GM12878 (cell line): ENCODE data around the gene LY6G6D. TPM values are rescaled to one million over a fixed set of nuclear protein-coding genes. Genes with fewer than 3 reads are reported as not detected.

ENCODE experiments used
- ATAC-seq: fragments of 200-7000 bp; cut with Tn5 transposase; 3 replicates; pipeline ENCODE4 v1.9.1; 2020; ENCODE audit warnings: mild to moderate bottlenecking, moderate library complexity
- BruUV-seq: library from RNA; stranded (reverse); fragments of 400-500 nt; replicated peaks from 2 replicates; lab custom pipeline; 2021; lab: Mats Ljungman, UMichigan
- CTCF ChIA-PET: fragments of 300-600 bp; sonication (Branson Sonifier 250); formaldehyde crosslinking; extraction: SDS; loops from one replicate; lab custom pipeline; 2021; ENCODE audit warnings: inconsistent platforms; lab: Yijun Ruan, JAX
- POLR2A ChIA-PET: fragments of 350-600 bp; formaldehyde crosslinking; extraction: SDS; loops from one replicate; lab custom pipeline; 2021; ENCODE audit warnings: inconsistent platforms; lab: Charles Lee
- RAD21 ChIA-PET: fragments of 300-600 bp; sonication (Branson Sonifier 250); formaldehyde crosslinking; loops from one replicate; lab custom pipeline; 2023; ENCODE audit warnings: antibody characterized with exemption; ENCODE audit not compliant: unreplicated experiment; lab: Charles Lee
- SMC1A ChIA-PET: fragments of 300-600 bp; sonication (Branson Sonifier 250); formaldehyde crosslinking; loops from one replicate; lab custom pipeline; 2023; ENCODE audit not compliant: unreplicated experiment, uncharacterized antibody; lab: Charles Lee
- DNase-seq: peaks from one replicate; pipeline ENCODE4 v3.0.0-alpha.2; 2011; ENCODE audit warnings: low read depth, low spot score
- FAIRE-seq: peaks from 3 replicates; lab custom pipeline; 2011; peaks lifted over from hg19 to GRCh38; lab: Jason Lieb, UNC
- H2AFZ ChIP-seq: 2 replicates; pipeline ENCODE4 v1.6.0; 2011; ENCODE audit warnings: low read depth, low read length, control low read depth; ENCODE audit not compliant: control insufficient read depth
- H3K27ac ChIP-seq: 2 replicates; pipeline ENCODE4 v1.5.1; 2011; ENCODE audit warnings: control low read depth; ENCODE audit not compliant: control insufficient read depth, insufficient read depth
- H3K27me3 ChIP-seq, 2 experiments: replicated peaks in 1 of 2; 2 replicates each; pipeline versions ENCODE4 v1.6.0 to v1.6.1; 2011; ENCODE audit warnings: low read length in 1 of 2; ENCODE audit not compliant: control insufficient read depth in 2 of 2, insufficient read depth in 2 of 2
- H3K36me3 ChIP-seq, 2 experiments: 2 replicates each; pipeline ENCODE4 v1.5.1; 2011; ENCODE audit warnings: low read length in 1 of 2; ENCODE audit not compliant: control insufficient read depth in 2 of 2, insufficient read depth in 2 of 2
- H3K4me1 ChIP-seq: 2 replicates; pipeline ENCODE4 v1.6.1; 2011; ENCODE audit warnings: mild to moderate bottlenecking, low read length, moderate library complexity, mixed read lengths; ENCODE audit not compliant: control insufficient read depth, insufficient read depth
- H3K4me2 ChIP-seq: 2 replicates; pipeline ENCODE4 v1.6.0; 2011; ENCODE audit warnings: control low read depth; ENCODE audit not compliant: control insufficient read depth, insufficient read depth
- H3K4me3 ChIP-seq: fragments of 200-600 bp; sonication (generic); 2 replicates; pipeline ENCODE4 v1.5.1; 2016
- H3K79me2 ChIP-seq: 2 replicates; pipeline ENCODE4 v1.6.0; 2011; ENCODE audit warnings: low read length; ENCODE audit not compliant: control insufficient read depth, insufficient read depth
- H3K9ac ChIP-seq: 2 replicates; pipeline ENCODE4 v1.8.0; 2011; ENCODE audit warnings: low read length, control low read depth, mixed read lengths; ENCODE audit not compliant: control insufficient read depth, insufficient read depth
- H3K9me3 ChIP-seq: replicated peaks from 3 replicates; pipeline ENCODE4 v1.5.1; 2011; ENCODE audit warnings: mild to moderate bottlenecking, low read length; ENCODE audit not compliant: control insufficient read depth, insufficient read depth
- H4K20me1 ChIP-seq: 2 replicates; pipeline ENCODE4 v1.6.0; 2011; ENCODE audit not compliant: control insufficient read depth, insufficient read depth
- CHD1 ChIP-seq: IDR thresholded peaks from 2 replicates; pipeline ENCODE4 v1.6.1; 2012; ENCODE audit warnings: low read depth, low read length, improper control_type of control experiment
- CHD2 ChIP-seq: IDR thresholded peaks from 2 replicates; pipeline ENCODE4 v1.6.1; 2011; ENCODE audit warnings: low read depth, low read length, improper control_type of control experiment, borderline replicate concordance
- EP300 ChIP-seq, 2 experiments: fragments of 150-350 bp in 1 of 2; IDR thresholded peaks; 2 replicates each; pipeline ENCODE4 v1.6.1; 2011 to 2012; ENCODE audit warnings: low read depth in 2 of 2, low read length in 2 of 2, borderline replicate concordance in 1 of 2, improper control_type of control experiment in 1 of 2, inconsistent platforms in 1 of 2; ENCODE audit not compliant: control insufficient read depth in 1 of 2
- ETV6 ChIP-seq, 2 experiments: fragments of 450-650 bp in 1 of 2; IDR thresholded peaks in 1 of 2; conservative IDR thresholded peaks in 1 of 2; 2 replicates each; pipeline ENCODE4 v1.6.1; 2014; ENCODE audit warnings: antibody characterized with exemption in 1 of 2, borderline replicate concordance in 1 of 2, low read depth in 1 of 2, mild to moderate bottlenecking in 1 of 2, moderate library complexity in 1 of 2
- HDGF ChIP-seq: fragments of 450-650 bp; IDR thresholded peaks from 2 replicates; pipeline ENCODE4 v1.6.1; 2016; ENCODE audit warnings: antibody characterized with exemption
- IKZF2 ChIP-seq, 2 experiments: fragments of 450-650 bp; IDR thresholded peaks; 2 replicates each; pipeline ENCODE4 v1.6.1; 2017; ENCODE audit warnings: mild to moderate bottlenecking in 2 of 2, moderate library complexity in 2 of 2
- MXI1 ChIP-seq: fragments of 150-350 bp; IDR thresholded peaks from 2 replicates; pipeline ENCODE4 v1.6.1; 2011; ENCODE audit warnings: low read depth, mild to moderate bottlenecking, inconsistent platforms, low read length, improper control_type of control experiment
- POU2F2 ChIP-seq: IDR thresholded peaks from 3 replicates; pipeline ENCODE4 v1.6.1; 2011; ENCODE audit warnings: low read depth, mild to moderate bottlenecking, low read length, borderline replicate concordance
- RB1 ChIP-seq: fragments of 450-650 bp; formaldehyde crosslinking; IDR thresholded peaks from 2 replicates; pipeline ENCODE4 v1.6.1; 2017; ENCODE audit warnings: mild to moderate bottlenecking, borderline replicate concordance
- SMAD5 ChIP-seq: IDR thresholded peaks from 2 replicates; pipeline ENCODE4 v1.6.1; 2016; ENCODE audit warnings: antibody characterized with exemption, low read depth
- SREBF2 ChIP-seq: IDR thresholded peaks from 2 replicates; pipeline ENCODE4 v1.6.1; 2012; ENCODE audit warnings: mild to moderate bottlenecking, low read length
- YY1 ChIP-seq: IDR thresholded peaks from 2 replicates; pipeline ENCODE4 v1.6.1; 2011; ENCODE audit warnings: low read depth, mild to moderate bottlenecking, low read length
- WGBS: methylation state at CpG from one replicate; pipeline ENCODE4 v1.1.6; 2016; ENCODE audit warnings: low lambda C conversion rate; ENCODE audit not compliant: insufficient replicate concordance, insufficient coverage; ENCODE audit errors: missing lambda C conversion rate; 5-methylcytosine and 5-hydroxymethylcytosine counted together
- in situ Hi-C: fragments of 300-500 bp; cut with MboI; formaldehyde crosslinking; loops from 9 replicates; pipeline ENCODE4 v1.14.3; 2018; ENCODE audit warnings: mixed read lengths
- intact Hi-C: fragments of 100-400 bp; cut with micrococcal nuclease; formaldehyde crosslinking; loops from one replicate; pipeline ENCODE4 v1.14.2; 2022; ENCODE audit not compliant: unreplicated experiment
- polyA plus RNA-seq, 11 experiments: library from polyadenylated mRNA; depleted of rRNA in 4 of 11; unstranded in 6 of 11; stranded (reverse) in 5 of 11; fragments of >200 nt; fragmentation: Nextera tagmentation in 4 of 11; fragmentation: Illumina TruSeq in 1 of 11; extraction: Ambion mirVana in 4 of 11; extraction: Trizol in 1 of 11; gene quantifications; 1 replicate in 1 of 11; 2 replicates in 10 of 11; pipeline versions ENCODE4 v1.2.1 to v1.2.3, GENCODE V29; 2011 to 2016; ENCODE audit warnings: inconsistent platforms in 2 of 11, missing spikeins in 2 of 11, low read depth in 1 of 11
- total RNA-seq, 4 experiments: library from RNA; depleted of rRNA in 3 of 4; stranded (reverse); fragments of >200 nt in 3 of 4; fragmentation: Illumina TruSeq in 1 of 4; extraction: Trizol in 1 of 4; gene quantifications; 2 replicates each; pipeline versions ENCODE4 v1.2.1 to v1.2.3, GENCODE V29; 2013 to 2021
- TF ChIP-seq, protein P1 (sequence below): fragments of 450-650 bp; conservative IDR thresholded peaks from 2 replicates; pipeline ENCODE4 v1.6.1; 2017; ENCODE audit warnings: mild to moderate bottlenecking, moderate library complexity
- TF ChIP-seq, protein P2 (sequence below): IDR thresholded peaks from 2 replicates; pipeline ENCODE4 v1.6.1; 2011; ENCODE audit warnings: borderline replicate concordance, low read depth, mild to moderate bottlenecking, moderate library complexity, low read length; ENCODE audit not compliant: insufficient read depth, poor library complexity, severe bottlenecking

Gene LY6G6D
- total and polyA plus RNA-seq, 10 of the 15 experiments (the other 5 are each of a cell fraction or from before 2014, with no cell fraction given) = not detected

DNA sequence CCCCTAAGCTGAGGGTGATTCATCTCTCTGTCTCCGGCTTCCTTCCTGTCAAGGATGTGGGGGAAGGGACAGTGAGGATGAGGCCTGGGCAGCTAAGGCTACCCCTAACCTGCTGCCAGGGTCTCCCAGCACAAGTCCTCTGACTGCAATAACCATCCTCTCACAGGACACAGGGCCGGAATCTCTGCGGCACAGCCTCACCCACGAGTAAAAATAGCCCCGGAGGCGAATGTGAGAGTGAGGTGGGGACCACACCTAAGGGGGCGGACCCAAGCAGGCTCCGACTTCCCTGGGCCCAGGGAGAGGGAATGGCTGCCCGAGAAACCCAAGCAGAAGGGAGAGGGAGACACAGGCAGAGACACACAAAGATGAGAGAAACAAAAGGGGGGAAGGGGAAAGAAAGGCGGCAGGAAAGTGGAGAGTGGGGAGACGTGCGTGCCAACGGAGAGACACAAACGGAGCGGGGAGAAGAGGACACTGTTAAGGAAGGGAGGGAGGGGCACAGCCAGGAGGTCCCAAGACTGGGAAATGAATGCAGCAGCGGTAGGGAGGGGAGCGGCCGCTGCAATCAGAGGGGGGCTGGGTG lies 19.8 kb downstream of the LY6G6D start (continued):
- peak in 1 of 2 experiments; percentile 84; a peak in 2 of 4 replicates for TF ChIP-seq ETV6 (conservative IDR thresholded peaks at IDR 0.05 in 1 of 2, IDR thresholded peaks at IDR 0.05 in 1 of 2; ENCODE audit: borderline replicate concordance in 1 of 2, low read depth in 1 of 2)
- TF ChIP-seq EP300 (IDR thresholded peaks at IDR 0.05; ENCODE audit: borderline replicate concordance in 1 of 2, control insufficient read depth in 1 of 2, low read depth in 2 of 2, low read length in 2 of 2) = 0 out of 4 replicates have a peak, but pooled peaks of 1 of the 2 experiments have one; percentile 6
- peak; percentile 55; the same call in 1 of the 2 replicates for TF ChIP-seq YY1
- TF ChIP-seq IKZF2 (IDR thresholded peaks at IDR 0.05) = peak in 1 of 2 experiments; percentile 8; a peak in 3 of 4 replicates
- peak; percentile 87; the same call in 1 of the 2 replicates for TF ChIP-seq CHD2

DNA sequence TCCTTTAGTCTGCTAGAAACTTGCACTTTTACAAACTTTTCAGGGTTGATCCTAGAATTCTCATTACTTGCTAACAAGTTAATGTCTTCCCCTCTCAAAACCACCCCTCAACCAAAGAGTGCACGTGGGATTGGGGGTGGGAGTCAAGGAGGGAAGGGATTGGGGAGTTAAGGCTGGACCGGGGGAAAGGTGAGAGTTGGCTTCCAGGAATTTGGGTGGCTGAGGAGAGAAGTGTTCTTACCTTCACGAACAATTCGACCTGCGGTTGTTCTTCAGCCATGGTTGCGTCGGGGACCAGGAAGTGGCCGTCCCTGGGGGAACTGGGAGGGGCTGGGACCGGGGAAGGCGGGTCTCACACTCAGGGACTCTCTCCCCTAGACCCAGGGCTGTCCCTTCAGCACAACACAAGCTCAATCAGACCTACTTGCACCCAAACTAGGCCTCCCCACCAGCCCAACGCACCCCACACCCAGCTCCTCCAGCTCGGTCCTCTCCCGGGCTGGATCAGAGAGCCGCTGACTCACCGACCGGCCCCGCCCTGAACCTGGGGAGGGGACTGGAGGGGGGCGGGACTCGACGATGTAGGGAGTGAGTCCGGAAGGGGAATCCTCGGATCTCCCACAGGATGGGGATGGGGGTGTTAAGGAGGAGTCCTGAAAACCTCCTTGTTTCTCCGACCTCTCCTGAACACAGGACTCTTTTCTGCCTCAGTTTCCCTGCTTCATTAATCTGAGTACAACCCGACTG lies 21.0 kb downstream of the LY6G6D start, which contains the start of gene CLIC1:
CLIC1 (minus strand) TSS at position 510 of the 747 bp plus-strand sequence; CDS start at position 280, 230 bp downstream.
- Histone ChIP-seq H3K27ac (peak within 1 kb of the TSS; percentile 99), H3K9me3 (no peaks in the 10 kb centered on the region), H2AFZ (peak within 1 kb of the TSS; percentile 69), H3K79me2 (peaks cover 51% of the 10 kb centered on the region), H4K20me1 (0 out of 2 replicates have a peak, but pooled peaks cover 4% of the 10 kb centered on the region), H3K4me1 (peaks cover 28% of the 10 kb centered on the region), H3K4me3 (peak within 1 kb of the TSS; percentile 100), H3K9ac (peak within 1 kb of the TSS; percentile 98), H3K36me3 (peaks cover 6 to 13% of the 10 kb centered on the region in 2 experiments; a peak in 3 of 4 replicates), H3K27me3 (no peaks in the 10 kb centered on the region), H3K4me2 (peak within 1 kb of the TSS; percentile 99)
- ChIA-PET POLR2A (interaction anchor here (0.6 to 9.7 kb wide), 19 partner anchors 9 to 440 kb away, joined by 3 to 158 read pairs (median 4); partner anchors contain the start of genes ABHD16A, BAG6, C6orf47 and HSPA1A), RAD21 (interaction anchor here (0.9 to 6.0 kb wide), 13 partner anchors 33 to 459 kb away, joined by 3 to 53 read pairs (median 5); partner anchors contain the start of genes ABHD16A, C6orf47, HSPA1A and HSPA1B), SMC1A (interaction anchor here (0.8 to 6.3 kb wide), 11 partner anchors 8 to 185 kb away, joined by 3 to 45 read pairs (median 13); partner anchors contain the start of genes ABHD16A, DDAH2, HSPA1B and LSM2), CTCF (interaction anchor here (0.6 to 15.8 kb wide), 12 partner anchors 7 to 185 kb away, joined by 3 to 208 read pairs (median 4); partner anchors contain the start of genes ABHD16A, DDAH2 and LY6G5C)
- in situ Hi-C loops (no loop called here), intact Hi-C loops (loop anchor here (5.0 kb wide), 1 partner anchor 69 kb away; the partner anchor contains the start of genes CSNK2B and LY6G5B)
- no TSS peak for BruUV-seq
- 1% methylated on average over 23 of the region's 24 CpGs for WGBS
- FAIRE-seq (no peak), ATAC-seq (peak; percentile 48), DNase-seq (peak; percentile 55)
- TF ChIP-seq, protein P1, sequence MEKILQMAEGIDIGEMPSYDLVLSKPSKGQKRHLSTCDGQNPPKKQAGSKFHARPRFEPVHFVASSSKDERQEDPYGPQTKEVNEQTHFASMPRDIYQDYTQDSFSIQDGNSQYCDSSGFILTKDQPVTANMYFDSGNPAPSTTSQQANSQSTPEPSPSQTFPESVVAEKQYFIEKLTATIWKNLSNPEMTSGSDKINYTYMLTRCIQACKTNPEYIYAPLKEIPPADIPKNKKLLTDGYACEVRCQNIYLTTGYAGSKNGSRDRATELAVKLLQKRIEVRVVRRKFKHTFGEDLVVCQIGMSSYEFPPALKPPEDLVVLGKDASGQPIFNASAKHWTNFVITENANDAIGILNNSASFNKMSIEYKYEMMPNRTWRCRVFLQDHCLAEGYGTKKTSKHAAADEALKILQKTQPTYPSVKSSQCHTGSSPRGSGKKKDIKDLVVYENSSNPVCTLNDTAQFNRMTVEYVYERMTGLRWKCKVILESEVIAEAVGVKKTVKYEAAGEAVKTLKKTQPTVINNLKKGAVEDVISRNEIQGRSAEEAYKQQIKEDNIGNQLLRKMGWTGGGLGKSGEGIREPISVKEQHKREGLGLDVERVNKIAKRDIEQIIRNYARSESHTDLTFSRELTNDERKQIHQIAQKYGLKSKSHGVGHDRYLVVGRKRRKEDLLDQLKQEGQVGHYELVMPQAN = peak; percentile 19; the same call in 1 of the 2 replicates
- TF ChIP-seq HDGF (peak; percentile 18; the same call in 1 of the 2 replicates), SREBF2 (no peak), SMAD5 (peak; percentile 69), MXI1 (peak; percentile 33), CHD1 (peak; percentile 86; the same call in 1 of the 2 replicates), YY1 (peak; percentile 85), RB1 (0 out of 2 replicates have a peak, but pooled peaks have one; percentile 3), POU2F2 (peak; percentile 63; the same call in 1 of the 3 replicates), CHD2 (peak; percentile 38; the same call in 1 of the 2 replicates)
- TF ChIP-seq, protein P2, sequence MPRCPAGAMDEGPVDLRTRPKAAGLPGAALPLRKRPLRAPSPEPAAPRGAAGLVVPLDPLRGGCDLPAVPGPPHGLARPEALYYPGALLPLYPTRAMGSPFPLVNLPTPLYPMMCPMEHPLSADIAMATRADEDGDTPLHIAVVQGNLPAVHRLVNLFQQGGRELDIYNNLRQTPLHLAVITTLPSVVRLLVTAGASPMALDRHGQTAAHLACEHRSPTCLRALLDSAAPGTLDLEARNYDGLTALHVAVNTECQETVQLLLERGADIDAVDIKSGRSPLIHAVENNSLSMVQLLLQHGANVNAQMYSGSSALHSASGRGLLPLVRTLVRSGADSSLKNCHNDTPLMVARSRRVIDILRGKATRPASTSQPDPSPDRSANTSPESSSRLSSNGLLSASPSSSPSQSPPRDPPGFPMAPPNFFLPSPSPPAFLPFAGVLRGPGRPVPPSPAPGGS = no peak
